ENCODE data around the gene HYLS1. TPM values are rescaled to one million over a fixed set of nuclear protein-coding genes. Genes with fewer than 3 reads are reported as not detected.

HYLS1 gene
- total RNA-seq, 2 experiments from 2014 or later = 1.2 to 1.3 TPM

DNA sequence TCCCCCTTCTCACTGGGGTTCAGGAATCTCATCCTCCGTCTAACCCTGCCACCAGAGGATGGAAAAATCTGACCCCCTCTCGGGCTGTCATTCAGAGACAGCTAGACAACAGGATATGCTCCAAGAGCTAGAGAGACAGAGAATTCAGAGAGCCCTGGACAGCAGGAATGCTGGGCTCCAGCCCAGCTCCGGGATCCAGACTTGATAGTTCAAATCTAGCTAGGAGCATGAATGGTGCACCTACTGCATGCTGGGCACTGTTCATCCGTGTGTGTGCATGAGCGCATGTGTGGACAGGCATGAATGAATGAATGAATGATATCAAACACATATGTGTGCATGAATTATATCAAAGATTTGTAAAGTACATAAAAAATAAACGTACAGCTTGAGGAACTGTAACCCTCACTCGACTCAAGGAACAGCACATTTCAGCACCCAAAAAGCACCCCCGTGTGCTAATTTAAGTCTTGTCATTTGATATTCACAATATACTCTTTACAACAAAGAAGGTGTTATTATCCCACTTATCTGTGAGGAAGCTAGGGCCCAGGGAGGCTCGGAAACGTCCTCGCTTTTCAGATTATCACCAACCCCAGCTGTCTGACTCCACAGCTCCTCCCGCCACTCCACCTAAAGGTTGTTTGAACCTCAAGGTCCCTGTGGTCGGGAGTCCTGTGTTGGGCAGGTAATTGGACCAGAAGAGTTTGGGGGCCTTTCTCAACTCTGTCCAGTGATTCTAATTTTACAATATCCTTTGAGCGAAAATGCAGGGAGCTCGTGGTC lies 57.7 kb downstream of the HYLS1 start:
- Histone ChIP-seq H3K36me3 (ENCODE audit: insufficient read depth, low read length) (no peaks in the 10 kb centered on the region), H3K9me3 (ENCODE audit: control insufficient read depth in 1 of 2, insufficient read depth in 1 of 2, low read length in 2 of 2) (no peaks in the 10 kb centered on the region), H3K27me3 (ENCODE audit: control insufficient read depth in 1 of 2, insufficient read depth in 2 of 2, low read length in 2 of 2) (peaks cover 0 to 3% of the 10 kb centered on the region in 2 experiments), H3K4me3 (ENCODE audit: low read length) (no peak overlapping the region), H3K4me1 (ENCODE audit: insufficient read depth, low read length) (peaks cover 7% of the 10 kb centered on the region), H3K27ac (ENCODE audit: low read depth in 1 of 2, low read length in 2 of 2) (no peak overlapping the region)
- ChIA-PET POLR2A (no interaction called here), CTCF (no interaction called here)
- H3K27me3 Mint-ChIP-seq = no peaks in the 10 kb centered on the region
- H3K27ac Mint-ChIP-seq = no peak overlapping the region
- H3K4me1 Mint-ChIP-seq (ENCODE audit: low read depth) = peaks cover 6% of the 10 kb centered on the region
- H3K4me3 Mint-ChIP-seq = no peak overlapping the region
- no peak for DNase-seq
- ATAC-seq (ENCODE audit: poor library complexity) = no peak
- intact Hi-C loops (cut with DNase I, micrococcal nuclease) = no loop called here
- H3K36me3 Mint-ChIP-seq (ENCODE audit: low read depth) = no peaks in the 10 kb centered on the region
- TF ChIP-seq, protein P1, sequence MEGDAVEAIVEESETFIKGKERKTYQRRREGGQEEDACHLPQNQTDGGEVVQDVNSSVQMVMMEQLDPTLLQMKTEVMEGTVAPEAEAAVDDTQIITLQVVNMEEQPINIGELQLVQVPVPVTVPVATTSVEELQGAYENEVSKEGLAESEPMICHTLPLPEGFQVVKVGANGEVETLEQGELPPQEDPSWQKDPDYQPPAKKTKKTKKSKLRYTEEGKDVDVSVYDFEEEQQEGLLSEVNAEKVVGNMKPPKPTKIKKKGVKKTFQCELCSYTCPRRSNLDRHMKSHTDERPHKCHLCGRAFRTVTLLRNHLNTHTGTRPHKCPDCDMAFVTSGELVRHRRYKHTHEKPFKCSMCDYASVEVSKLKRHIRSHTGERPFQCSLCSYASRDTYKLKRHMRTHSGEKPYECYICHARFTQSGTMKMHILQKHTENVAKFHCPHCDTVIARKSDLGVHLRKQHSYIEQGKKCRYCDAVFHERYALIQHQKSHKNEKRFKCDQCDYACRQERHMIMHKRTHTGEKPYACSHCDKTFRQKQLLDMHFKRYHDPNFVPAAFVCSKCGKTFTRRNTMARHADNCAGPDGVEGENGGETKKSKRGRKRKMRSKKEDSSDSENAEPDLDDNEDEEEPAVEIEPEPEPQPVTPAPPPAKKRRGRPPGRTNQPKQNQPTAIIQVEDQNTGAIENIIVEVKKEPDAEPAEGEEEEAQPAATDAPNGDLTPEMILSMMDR (IDR thresholded peaks at IDR 0.05) = no peak
- no peaks in the 10 kb centered on the region for H3K9me3 Mint-ChIP-seq

DNA sequence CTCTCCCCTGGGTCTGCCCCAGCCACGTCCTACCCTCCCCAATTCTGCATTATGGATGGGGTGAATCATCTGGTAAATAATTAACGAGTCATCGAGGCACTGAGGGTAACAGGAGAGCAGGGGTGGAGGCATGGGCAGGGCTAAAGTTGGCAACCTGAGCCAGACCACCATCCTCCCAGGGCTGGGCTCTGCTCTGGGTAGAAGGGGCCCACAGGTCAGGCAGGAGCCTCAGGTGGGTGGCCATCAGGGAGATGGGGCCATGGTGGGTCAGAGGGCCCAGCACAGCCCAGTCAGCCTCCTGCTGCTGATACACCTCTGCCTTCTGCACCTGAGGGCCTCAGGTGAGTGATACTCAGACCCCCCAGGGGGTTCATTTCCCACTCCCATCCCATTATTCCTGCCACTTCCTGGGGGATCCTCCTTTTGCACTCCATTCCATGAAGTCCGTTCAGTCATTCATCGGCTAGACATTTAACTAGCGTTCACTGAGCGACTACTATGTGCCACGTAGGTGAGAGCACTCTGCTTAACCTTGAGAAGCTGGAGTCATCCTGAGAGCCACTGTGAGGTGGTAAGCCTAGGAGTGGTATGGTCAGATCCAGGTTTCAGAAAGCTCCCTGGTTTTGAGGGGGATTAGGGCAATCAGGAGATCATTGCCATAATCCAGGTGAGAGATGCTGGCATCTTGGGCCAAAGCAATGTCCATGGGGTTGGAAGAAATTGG lies 58.5 kb downstream of the HYLS1 start, which contains the start of gene VSIG10L2:
Gene VSIG10L2, plus strand, starts transcription at position 248 of the 724 bp plus-strand sequence. Its CDS starts 12 bp downstream, at position 260.
- DNase-seq (no peak), ATAC-seq (ENCODE audit: poor library complexity) (no peak)
- CTCF ChIA-PET = no interaction called here
- POLR2A ChIA-PET = interaction anchor here (0.6 kb wide), 1 partner anchor 46 kb away, joined by 3 read pairs; no protein-coding TSS in a partner anchor
- TF ChIP-seq, protein P1 (IDR thresholded peaks at IDR 0.05) = no peak
- H3K27ac ChIP-seq (ENCODE audit: low read depth in 1 of 2, low read length in 2 of 2) = no peak within 1 kb of the TSS
- H3K9me3 ChIP-seq (ENCODE audit: control insufficient read depth in 1 of 2, insufficient read depth in 1 of 2, low read length in 2 of 2) = no peaks in the 10 kb centered on the region
- H3K36me3 Mint-ChIP-seq (ENCODE audit: low read depth) = no peaks in the 10 kb centered on the region
- intact Hi-C loops (cut with DNase I, micrococcal nuclease) = no loop called here
- no peaks in the 10 kb centered on the region for H3K9me3 Mint-ChIP-seq
- H3K27me3 Mint-ChIP-seq = no peaks in the 10 kb centered on the region
- peaks cover 7% of the 10 kb centered on the region for H3K4me1 ChIP-seq (ENCODE audit: insufficient read depth, low read length)
- H3K4me1 Mint-ChIP-seq (ENCODE audit: low read depth) = peaks cover 6% of the 10 kb centered on the region
- H3K27me3 ChIP-seq (ENCODE audit: control insufficient read depth in 1 of 2, insufficient read depth in 2 of 2, low read length in 2 of 2) = peaks cover 0 to 3% of the 10 kb centered on the region in 2 experiments
- no peak within 1 kb of the TSS for H3K27ac Mint-ChIP-seq
- H3K36me3 ChIP-seq (ENCODE audit: insufficient read depth, low read length) = no peaks in the 10 kb centered on the region
- H3K4me3 Mint-ChIP-seq = no peak within 1 kb of the TSS
- no peak within 1 kb of the TSS for H3K4me3 ChIP-seq (ENCODE audit: low read length)

DNA sequence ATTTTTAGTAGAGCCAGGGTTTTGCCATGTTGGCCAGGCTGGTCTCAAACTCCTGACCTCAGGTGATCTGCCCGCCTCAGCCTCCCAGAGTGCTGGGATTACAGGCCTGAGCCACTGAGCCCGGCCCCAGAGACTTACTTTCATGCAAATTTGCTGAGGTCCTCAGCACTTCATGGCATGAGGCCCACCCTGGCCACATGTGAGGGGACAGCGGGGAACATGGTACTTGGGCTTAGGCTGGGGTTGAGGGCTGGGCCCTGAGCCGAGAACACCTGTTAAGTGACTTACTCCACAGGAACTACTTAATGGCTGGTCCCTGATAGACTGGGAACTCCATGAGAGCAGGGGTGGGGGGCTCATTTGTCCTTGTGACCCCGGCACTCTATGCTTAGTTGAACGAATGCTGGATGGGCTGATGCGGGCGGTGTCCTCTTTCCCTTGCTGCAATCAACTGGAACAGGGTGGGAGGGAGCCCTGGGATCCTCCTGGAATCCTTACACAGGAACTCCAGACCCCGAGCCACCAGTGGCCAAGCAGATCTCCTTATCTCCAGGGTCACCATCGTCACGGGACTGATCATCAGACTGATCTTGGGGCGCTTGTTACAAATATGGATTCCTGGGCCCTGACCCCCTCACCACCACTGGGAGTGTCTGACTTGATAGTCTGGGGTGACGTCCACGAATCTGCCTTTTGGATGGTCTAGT lies 59.4 kb downstream of the HYLS1 start:
- H3K4me1 Mint-ChIP-seq (ENCODE audit: low read depth) = peaks cover 6% of the 10 kb centered on the region
- Histone ChIP-seq H3K9me3 (ENCODE audit: control insufficient read depth in 1 of 2, insufficient read depth in 1 of 2, low read length in 2 of 2) (no peaks in the 10 kb centered on the region), H3K27me3 (ENCODE audit: control insufficient read depth in 1 of 2, insufficient read depth in 2 of 2, low read length in 2 of 2) (peaks cover 0 to 3% of the 10 kb centered on the region in 2 experiments), H3K27ac (ENCODE audit: low read depth in 1 of 2, low read length in 2 of 2) (no peak overlapping the region), H3K4me1 (ENCODE audit: insufficient read depth, low read length) (peaks cover 6% of the 10 kb centered on the region), H3K36me3 (ENCODE audit: insufficient read depth, low read length) (no peaks in the 10 kb centered on the region), H3K4me3 (ENCODE audit: low read length) (no peak overlapping the region)
- H3K27ac Mint-ChIP-seq = no peak overlapping the region
- TF ChIP-seq, protein P1 (IDR thresholded peaks at IDR 0.05) = no peak
- intact Hi-C loops (cut with DNase I, micrococcal nuclease) = no loop called here
- H3K36me3 Mint-ChIP-seq (ENCODE audit: low read depth) = no peaks in the 10 kb centered on the region
- CTCF ChIA-PET = no interaction called here
- ATAC-seq (ENCODE audit: poor library complexity) (no peak), DNase-seq (no peak)
- H3K4me3 Mint-ChIP-seq = no peak overlapping the region
- H3K27me3 Mint-ChIP-seq = no peaks in the 10 kb centered on the region
- no peaks in the 10 kb centered on the region for H3K9me3 Mint-ChIP-seq
- POLR2A ChIA-PET = no interaction called here

Data from CD4-positive, alpha-beta T cell (primary cell).